K562 (cell line): ENCODE data around the gene CDK14. TPM values are rescaled to one million over a fixed set of nuclear protein-coding genes. Genes with fewer than 3 reads are reported as not detected.

Experiments used
- CAMTA2 ChIP-seq: fragments of 250-450 bp; sonication (Bioruptor Pico); conservative IDR thresholded peaks from 2 replicates; pipeline ENCODE4 v1.5.1; 2022
- CBFB ChIP-seq: sonication (generic); formaldehyde crosslinking; IDR thresholded peaks from 2 replicates; pipeline ENCODE4 v1.4.0; 2020; ENCODE audit warnings: mild to moderate bottlenecking, missing genetic modification reagents
- CUX1 ChIP-seq: fragments of 200-800 bp; sonication (Bioruptor generic); IDR thresholded peaks from 2 replicates; pipeline ENCODE4 v1.6.1; 2016; ENCODE audit warnings: missing genetic modification characterization, missing compliant biosample characterization
- FOXO4 ChIP-seq: fragments of 450-650 bp; formaldehyde crosslinking; IDR thresholded peaks from 2 replicates; pipeline ENCODE4 v1.4.0; 2020; ENCODE audit warnings: mild to moderate bottlenecking, moderate library complexity
- HLTF ChIP-seq: fragments of 450-650 bp; IDR thresholded peaks from 2 replicates; pipeline ENCODE4 v1.6.1; 2016
- ID3 ChIP-seq, 2 experiments: fragments of 250-450 bp in 1 of 2; fragments of 450-650 bp in 1 of 2; sonication (Bioruptor Pico) in 1 of 2; IDR thresholded peaks; 2 replicates each; pipeline versions ENCODE4 v1.6.1 to v1.8.0; 2016 to 2021; ENCODE audit warnings: mild to moderate bottlenecking in 2 of 2, moderate library complexity in 2 of 2, missing compliant biosample characterization in 1 of 2, missing genetic modification characterization in 1 of 2
- POLR2AphosphoS5 ChIP-seq: IDR thresholded peaks from 2 replicates; pipeline ENCODE4 v1.6.1; 2011; ENCODE audit warnings: mild to moderate bottlenecking, low read depth, low read length, moderate library complexity; ENCODE audit not compliant: control insufficient read depth, insufficient read depth
- ZNF398 ChIP-seq: fragments of 250-450 bp; sonication (Bioruptor Pico); IDR thresholded peaks from 2 replicates; pipeline ENCODE4 v1.8.0; 2021; ENCODE audit warnings: moderate library complexity, mild to moderate bottlenecking, inconsistent platforms
- polyA plus RNA-seq, 8 experiments: library from polyadenylated mRNA; depleted of rRNA in 4 of 8; stranded (reverse) in 5 of 8; unstranded in 3 of 8; fragments of >200 nt; fragmentation: Nextera tagmentation in 2 of 8; fragmentation: Illumina TruSeq in 1 of 8; extraction: Ambion mirVana in 2 of 8; extraction: Trizol in 1 of 8; gene quantifications; 2 replicates each; pipeline versions ENCODE4 v1.2.1 to v1.2.3, GENCODE V29; 2011 to 2014; ENCODE audit warnings: inconsistent platforms in 1 of 8, missing spikeins in 1 of 8
- total RNA-seq, 7 experiments: library from RNA; depleted of rRNA in 6 of 7; stranded (reverse); fragments of >200 nt in 6 of 7; fragmentation: Illumina TruSeq in 2 of 7; extraction: Trizol in 2 of 7; gene quantifications; 2 replicates each; pipeline versions ENCODE4 v1.2.1 to v1.2.3, GENCODE V29; 2011 to 2021; ENCODE audit warnings: low replicate concordance in 1 of 7

Gene CDK14
- total and polyA plus RNA-seq, 9 of the 15 experiments (the other 6 are each of a cell fraction or from before 2014, with no cell fraction given) = 0.03 to 0.91 (median 0.16) TPM

GRCh38 chr7:91112902-91113341 is 516.8 kb downstream of the CDK14 start (continued):
- no peak for TF ChIP-seq FOXO4 (CRISPR knock-in tag)
- no peak for TF ChIP-seq ID3 (CRISPR knock-in tag; IDR thresholded peaks at IDR 0.05)
- no peak for TF ChIP-seq ID3 (tag; IDR thresholded peaks at IDR 0.05)
- no peak for TF ChIP-seq POLR2AphosphoS5
- TF ChIP-seq CUX1 = no peak
- TF ChIP-seq CBFB (CRISPR knock-in tag) = no peak
- TF ChIP-seq HLTF = no peak
- no peak for TF ChIP-seq CAMTA2
- TF ChIP-seq ZNF398 (CRISPR knock-in tag) = no peak
- TF ChIP-seq, all 486 proteins: peak for 0
